Activated CD8-positive, alpha-beta memory T cell treated with anti-CD3 and anti-CD28 coated beads for 36 hours (primary cell): ENCODE measurements around the gene SFT2D1. TPM values are rescaled to one million over a fixed set of nuclear protein-coding genes. Genes with fewer than 3 reads are reported as not detected.

Experiments
- CTCF ChIA-PET: fragments of 350-600 bp; sonication (Branson Sonifier 250); formaldehyde crosslinking; loops from one replicate; lab custom pipeline; 2021; ENCODE audit warnings: antibody characterized with exemption; lab: Charles Lee
- POLR2A ChIA-PET: fragments of 350-600 bp; sonication (Branson Sonifier 250); formaldehyde crosslinking; loops from one replicate; lab custom pipeline; 2021; ENCODE audit warnings: antibody characterized with exemption; lab: Charles Lee
- total RNA-seq, 2 experiments: library from RNA; stranded (reverse); gene quantifications; one replicate each; pipeline ENCODE4 v1.2.3, GENCODE V29; 2021

SFT2D1 gene
- total RNA-seq, 2 experiments from 2014 or later = 51.6 to 51.8 TPM

GRCh38 chr6:166296035-166296883, 46.1 kb downstream of the SFT2D1 start:
- POLR2A ChIA-PET = interaction anchor here (0.6 kb wide), 1 partner anchor 331 kb away, joined by 4 read pairs; no protein-coding TSS in a partner anchor
- CTCF ChIA-PET = no interaction called here

- POLR2A ChIA-PET = no interaction called here
- CTCF ChIA-PET = interaction anchor here (1.0 kb wide), 1 partner anchor 104 kb away, joined by 3 read pairs; no protein-coding TSS in a partner anchor
Observed at GRCh38 chr6:166293731-166294584, 48.4 kb downstream of the SFT2D1 start.

GRCh38 chr6:166289207-166290060, 52.9 kb downstream of the SFT2D1 start:
- ChIA-PET CTCF (no interaction called here), POLR2A (interaction anchor here (0.6 kb wide), 1 partner anchor 192 kb away, joined by 3 read pairs; no protein-coding TSS in a partner anchor)

GRCh38 chr6:166286839-166287271, 55.5 kb downstream of the SFT2D1 start:
- ChIA-PET CTCF (no interaction called here), POLR2A (no interaction called here)

GRCh38 chr6:166285233-166285632, 57.1 kb downstream of the SFT2D1 start:
- POLR2A ChIA-PET = no interaction called here
- CTCF ChIA-PET = no interaction called here

- CTCF ChIA-PET = no interaction called here
- POLR2A ChIA-PET = no interaction called here
Observed at GRCh38 chr6:166284640-166285039, 57.7 kb downstream of the SFT2D1 start.

GRCh38 chr6:166282394-166283032, 59.8 kb downstream of the SFT2D1 start:
- CTCF ChIA-PET = interaction anchor here (1.8 kb wide), 1 partner anchor 118 kb away, joined by 4 read pairs; no protein-coding TSS in a partner anchor

GRCh38 chr6:166281104-166281503, 61.2 kb downstream of the SFT2D1 start:
- POLR2A ChIA-PET = no interaction called here
- CTCF ChIA-PET = interaction anchor here (1.0 to 1.8 kb wide), 3 partner anchors 27 to 119 kb away, joined by 3 to 4 read pairs (median 4); partner anchors contain the start of gene PRR18

More at GRCh38 chr6:166282394-166283032, 59.8 kb downstream of the SFT2D1 start:
- POLR2A ChIA-PET = no interaction called here

GRCh38 chr6:166279393-166279679, 63.0 kb downstream of the SFT2D1 start:
- CTCF ChIA-PET = interaction anchor here (1.5 kb wide), 1 partner anchor 102 kb away, joined by 4 read pairs; no protein-coding TSS in a partner anchor
- POLR2A ChIA-PET = no interaction called here

GRCh38 chr6:166278579-166279392, 63.6 kb downstream of the SFT2D1 start:
- ChIA-PET POLR2A (no interaction called here), CTCF (no interaction called here)

- POLR2A ChIA-PET = no interaction called here
- CTCF ChIA-PET = interaction anchor here (3.2 kb wide), 1 partner anchor 121 kb away, joined by 12 read pairs; no protein-coding TSS in a partner anchor
Observed at GRCh38 chr6:166277892-166278578, 64.3 kb downstream of the SFT2D1 start.

- POLR2A ChIA-PET = interaction anchor here (0.6 kb wide), 1 partner anchor 115 kb away, joined by 8 read pairs; no protein-coding TSS in a partner anchor
Observed at GRCh38 chr6:166277018-166277417, 65.3 kb downstream of the SFT2D1 start.

GRCh38 chr6:166275714-166276166, 66.6 kb downstream of the SFT2D1 start:
- CTCF ChIA-PET = interaction anchor here (0.6 to 3.2 kb wide), 7 partner anchors 17 to 125 kb away, joined by 3 to 13 read pairs (median 5); no protein-coding TSS in a partner anchor
- POLR2A ChIA-PET = no interaction called here

More at GRCh38 chr6:166277018-166277417, 65.3 kb downstream of the SFT2D1 start:
- CTCF ChIA-PET = interaction anchor here (0.8 to 3.2 kb wide), 6 partner anchors 14 to 124 kb away, joined by 3 to 13 read pairs (median 5); no protein-coding TSS in a partner anchor

- CTCF ChIA-PET = interaction anchor here (3.2 kb wide), 1 partner anchor 124 kb away, joined by 12 read pairs; no protein-coding TSS in a partner anchor
- POLR2A ChIA-PET = no interaction called here
Observed at GRCh38 chr6:166274739-166275370, 67.5 kb downstream of the SFT2D1 start.

- CTCF ChIA-PET = no interaction called here
- POLR2A ChIA-PET = no interaction called here
Observed at GRCh38 chr6:166274163-166274562, 68.2 kb downstream of the SFT2D1 start.

GRCh38 chr6:166271376-166271765, 71.0 kb downstream of the SFT2D1 start:
- ChIA-PET POLR2A (no interaction called here), CTCF (interaction anchor here (0.6 to 1.2 kb wide), 2 partner anchors 11 to 174 kb away, joined by 3 read pairs; no protein-coding TSS in a partner anchor)
